SK-N-MC (cell line): ENCODE measurements around the gene MAML1.

Source experiments
- EZH2 ChIP-seq: fragments of 200-600 bp; sonication (generic); IDR thresholded peaks from one replicate; pipeline ENCODE4 v1.6.1; 2017; ENCODE audit warnings: antibody characterized with exemption
- FOXP2 ChIP-seq: optimal IDR thresholded peaks from 2 replicates; pipeline ENCODE3; 2011; ENCODE audit warnings: mild to moderate bottlenecking, moderate library complexity; ENCODE audit not compliant: insufficient read depth; ENCODE audit errors: extremely low read length, control extremely low read depth
- POLR2AphosphoS5 ChIP-seq: IDR thresholded peaks from 2 replicates; pipeline ENCODE4 v1.6.1; 2012; ENCODE audit warnings: mild to moderate bottlenecking, low read depth, low read length, borderline replicate concordance

GRCh38 chr5:179786861-179787260, 54.2 kb downstream of the MAML1 start:
- TF ChIP-seq EZH2 (no peak), POLR2AphosphoS5 (no peak), FOXP2 (no peak)
